Common myeloid progenitor, CD34-positive (primary cell): ENCODE measurements around the gene CRISPLD2.

ENCODE experiments used
- CTCF ChIA-PET: fragments of 350-600 bp; sonication (Branson Sonifier 250); formaldehyde crosslinking; loops from one replicate; lab custom pipeline; 2021; ENCODE audit warnings: antibody characterized with exemption; lab: Charles Lee
- POLR2A ChIA-PET: fragments of 350-600 bp; sonication (Branson Sonifier 250); formaldehyde crosslinking; loops from one replicate; lab custom pipeline; 2021; ENCODE audit warnings: antibody characterized with exemption; lab: Charles Lee
- DNase-seq, 3 donors: peaks; one replicate each; pipeline versions ENCODE4 v3.0.0 to v3.0.0-alpha.2; 2013
- H3K27ac ChIP-seq, 2 experiments: 1 replicate in 1 of 2; 2 replicates in 1 of 2; pipeline ENCODE4 v1.7.0; 2013; ENCODE audit warnings: inconsistent platforms in 2 of 2, low read length in 2 of 2, mild to moderate bottlenecking in 2 of 2, low read depth in 1 of 2, moderate library complexity in 1 of 2; ENCODE audit not compliant: severe bottlenecking in 2 of 2, insufficient read depth in 1 of 2, poor library complexity in 1 of 2
- H3K27me3 ChIP-seq, 5 experiments: replicated peaks in 2 of 5; 1 replicate in 3 of 5; 2 replicates in 2 of 5; pipeline versions ENCODE4 v1.6.1 to v1.7.0; 2013; ENCODE audit warnings: low read length in 4 of 5, mild to moderate bottlenecking in 2 of 5, moderate library complexity in 2 of 5, inconsistent platforms in 1 of 5; ENCODE audit not compliant: insufficient read depth in 5 of 5, control insufficient read depth in 4 of 5
- H3K36me3 ChIP-seq, 4 experiments: 1 replicate in 2 of 4; 2 replicates in 2 of 4; pipeline versions ENCODE4 v1.6.1 to v1.7.0; 2013; ENCODE audit warnings: low read length in 3 of 4, control low read depth in 1 of 4, mild to moderate bottlenecking in 1 of 4; ENCODE audit not compliant: control insufficient read depth in 4 of 4, insufficient read depth in 4 of 4
- H3K4me1 ChIP-seq, 4 experiments: 1 replicate in 3 of 4; 2 replicates in 1 of 4; pipeline versions ENCODE4 v1.6.1 to v1.7.1; 2013; ENCODE audit warnings: low read length in 3 of 4, mild to moderate bottlenecking in 3 of 4, control low read depth in 1 of 4, inconsistent platforms in 1 of 4, moderate library complexity in 1 of 4; ENCODE audit not compliant: control insufficient read depth in 4 of 4, insufficient read depth in 4 of 4; ENCODE audit errors: control extremely low read depth in 1 of 4
- H3K4me3 ChIP-seq, 7 experiments: 1 replicate in 4 of 7; 2 replicates in 3 of 7; pipeline versions ENCODE4 v1.5.1 to v1.7.0; 2013; ENCODE audit warnings: mild to moderate bottlenecking in 7 of 7, low read length in 6 of 7, moderate library complexity in 6 of 7, inconsistent platforms in 2 of 7, low read depth in 2 of 7, control low read depth in 1 of 7; ENCODE audit not compliant: insufficient read depth in 4 of 7, control insufficient read depth in 1 of 7; ENCODE audit errors: extremely low read depth in 1 of 7
- H3K9me3 ChIP-seq, 5 experiments: 1 replicate in 4 of 5; 2 replicates in 1 of 5; pipeline versions ENCODE4 v1.6.1 to v1.7.1; 2013; ENCODE audit warnings: low read length in 4 of 5, mild to moderate bottlenecking in 2 of 5, inconsistent platforms in 1 of 5, low read depth in 1 of 5, moderate library complexity in 1 of 5; ENCODE audit not compliant: control insufficient read depth in 4 of 5, insufficient read depth in 2 of 5; ENCODE audit errors: control extremely low read depth in 1 of 5
- WGBS: methylation state at CpG from one replicate; pipeline ENCODE4 v1.1.5; 2013; ENCODE audit not compliant: insufficient coverage; 5-methylcytosine and 5-hydroxymethylcytosine counted together

CRISPLD2 gene

DNA sequence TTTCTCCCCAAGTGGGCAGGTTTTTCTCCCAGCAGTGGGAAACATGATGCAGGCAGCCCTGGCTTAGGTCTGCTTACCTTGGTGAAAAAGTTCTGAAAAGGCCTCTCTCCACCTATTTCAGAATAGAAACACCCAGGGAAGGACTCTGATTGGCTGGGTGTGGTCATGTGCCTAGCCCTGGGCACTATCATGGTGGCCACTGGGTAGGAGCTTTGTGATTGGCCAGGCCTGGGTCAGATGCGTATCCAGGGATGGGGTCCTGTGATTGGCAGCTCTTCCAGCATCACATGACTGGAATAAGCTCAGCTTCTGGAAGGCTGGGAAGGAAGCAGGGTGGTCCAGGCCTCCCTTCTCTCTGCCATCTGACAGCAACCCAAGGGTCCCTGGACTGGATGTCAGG, 138.0 kb downstream of the CRISPLD2 start:
- Histone ChIP-seq H3K27me3 (peaks cover 0 to 7% (median 0%) of the 10 kb centered on the region in 5 experiments), H3K9me3 (no peaks in the 10 kb centered on the region), H3K27ac (no peak overlapping the region), H3K4me3 (no peak overlapping the region), H3K4me1 (peaks cover 8 to 26% (median 12%) of the 10 kb centered on the region in 4 experiments), H3K36me3 (no peaks in the 10 kb centered on the region)
- POLR2A ChIA-PET: no interaction called here
- CTCF ChIA-PET: interaction anchor here (0.5 to 2.8 kb wide), 10 partner anchors 8 to 210 kb away, joined by 3 to 15 read pairs (median 4); no protein-coding TSS in a partner anchor
- no peak for DNase-seq
- 100% methylated on average over 1 of the region's 1 CpG for WGBS
